ENCODE data around the gene SYNE1.

The SYNE1 gene

GRCh38 chr6:152509916-152510315, 127.2 kb downstream of the SYNE1 start:
- Histone ChIP-seq H3K27me3 (ENCODE audit: low read length) (no peaks in the 10 kb centered on the region; the same call in 1 of the 2 replicates), H3F3A (ENCODE audit: insufficient read depth) (no peaks in the 10 kb centered on the region)

GRCh38 chr6:152508477-152508876, 128.7 kb downstream of the SYNE1 start:
- Histone ChIP-seq H3K27ac (ENCODE audit: low read depth, low read length) (no peak overlapping the region), H4K20me1 (ENCODE audit: low read depth, low read length) (peaks cover 2% of the 10 kb centered on the region; the same call in 1 of the 2 replicates), H3K9me3 (ENCODE audit: insufficient read depth, low read length) (no peaks in the 10 kb centered on the region), H3K36me3 (ENCODE audit: low read length) (no peaks in the 10 kb centered on the region), H2AFZ (ENCODE audit: low read depth, low read length, severe bottlenecking) (no peak overlapping the region), H3K9me2 (replicated peaks; ENCODE audit: insufficient read depth, low read length) (no peaks in the 10 kb centered on the region), H3F3A (ENCODE audit: insufficient read depth) (no peaks in the 10 kb centered on the region), H3K4me3 (ENCODE audit: insufficient read depth, low read length, poor library complexity, severe bottlenecking) (no peak overlapping the region), H3K4me2 (ENCODE audit: low read depth, low read length, poor library complexity, severe bottlenecking) (no peak overlapping the region), H3K9ac (ENCODE audit: low read length) (no peak overlapping the region), H3K79me2 (ENCODE audit: insufficient read depth, low read length) (no peaks in the 10 kb centered on the region), H3K27me3 (ENCODE audit: low read length) (no peaks in the 10 kb centered on the region; the same call in 1 of the 2 replicates)
- TF ChIP-seq EZH2phosphoT487 (conservative IDR thresholded peaks at IDR 0.05; ENCODE audit: low read length) (no peak), CTCF (IDR thresholded peaks at IDR 0.05; ENCODE audit: insufficient read depth, low read length, poor library complexity, severe bottlenecking) (no peak)

More at GRCh38 chr6:152509916-152510315, 127.2 kb downstream of the SYNE1 start:
- Histone ChIP-seq H3K79me2 (ENCODE audit: insufficient read depth, low read length) (no peaks in the 10 kb centered on the region), H3K4me2 (ENCODE audit: low read depth, low read length, poor library complexity, severe bottlenecking) (no peak overlapping the region), H3K27ac (ENCODE audit: low read depth, low read length) (no peak overlapping the region), H3K36me3 (ENCODE audit: low read length) (no peaks in the 10 kb centered on the region), H3K4me3 (ENCODE audit: insufficient read depth, low read length, poor library complexity, severe bottlenecking) (no peak overlapping the region), H3K9ac (ENCODE audit: low read length) (no peak overlapping the region), H3K9me3 (ENCODE audit: insufficient read depth, low read length) (no peaks in the 10 kb centered on the region), H3K9me2 (replicated peaks; ENCODE audit: insufficient read depth, low read length) (no peaks in the 10 kb centered on the region), H2AFZ (ENCODE audit: low read depth, low read length, severe bottlenecking) (no peak overlapping the region), H4K20me1 (ENCODE audit: low read depth, low read length) (peaks cover 2% of the 10 kb centered on the region; the same call in 1 of the 2 replicates)
- TF ChIP-seq CTCF (IDR thresholded peaks at IDR 0.05; ENCODE audit: insufficient read depth, low read length, poor library complexity, severe bottlenecking) (no peak), EZH2phosphoT487 (conservative IDR thresholded peaks at IDR 0.05; ENCODE audit: low read length) (no peak)

DNA sequence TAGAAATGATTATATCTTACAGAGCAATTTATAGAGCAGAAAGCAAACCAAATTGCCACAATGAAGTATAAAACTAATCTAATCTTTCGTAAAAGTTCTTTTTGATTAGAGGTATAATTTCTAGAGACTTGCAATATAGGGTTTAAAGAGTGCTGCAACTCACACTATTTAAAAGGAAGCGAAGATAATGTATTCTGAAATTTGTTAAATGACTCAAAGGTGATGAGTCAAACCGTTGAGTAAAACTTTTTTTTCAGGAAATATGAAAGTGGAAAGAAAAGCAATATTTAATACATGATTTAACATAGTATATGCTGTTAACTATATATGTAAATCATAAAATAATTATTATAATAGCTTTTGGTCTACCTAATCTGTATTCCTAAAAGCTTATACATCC, 133.6 kb downstream of the SYNE1 start:
- H3K4me2 ChIP-seq (ENCODE audit: low read depth, low read length, poor library complexity, severe bottlenecking): no peak overlapping the region
- H3K27me3 ChIP-seq (ENCODE audit: low read length): no peaks in the 10 kb centered on the region; the same call in 1 of the 2 replicates
- no peak overlapping the region for H3K9ac ChIP-seq (ENCODE audit: low read length)
- no peak for TF ChIP-seq EZH2phosphoT487 (conservative IDR thresholded peaks at IDR 0.05; ENCODE audit: low read length)
- TF ChIP-seq CTCF (IDR thresholded peaks at IDR 0.05; ENCODE audit: insufficient read depth, low read length, poor library complexity, severe bottlenecking): no peak
- no peaks in the 10 kb centered on the region for H3K9me3 ChIP-seq (ENCODE audit: insufficient read depth, low read length)
- H4K20me1 ChIP-seq (ENCODE audit: low read depth, low read length): peaks cover 2% of the 10 kb centered on the region; the same call in 1 of the 2 replicates
- H2AFZ ChIP-seq (ENCODE audit: low read depth, low read length, severe bottlenecking): no peak overlapping the region
- H3K9me2 ChIP-seq (replicated peaks; ENCODE audit: insufficient read depth, low read length): no peaks in the 10 kb centered on the region
- H3K36me3 ChIP-seq (ENCODE audit: low read length): no peaks in the 10 kb centered on the region
- no peak overlapping the region for H3K4me3 ChIP-seq (ENCODE audit: insufficient read depth, low read length, poor library complexity, severe bottlenecking)
- H3K27ac ChIP-seq (ENCODE audit: low read depth, low read length): no peak overlapping the region
- H3K79me2 ChIP-seq (ENCODE audit: insufficient read depth, low read length): no peaks in the 10 kb centered on the region
- H3F3A ChIP-seq (ENCODE audit: insufficient read depth): no peaks in the 10 kb centered on the region

Measured in SU-DHL-6 (cell line).